ENCODE measurements around the gene DAPK1.

The DAPK1 gene

DNA sequence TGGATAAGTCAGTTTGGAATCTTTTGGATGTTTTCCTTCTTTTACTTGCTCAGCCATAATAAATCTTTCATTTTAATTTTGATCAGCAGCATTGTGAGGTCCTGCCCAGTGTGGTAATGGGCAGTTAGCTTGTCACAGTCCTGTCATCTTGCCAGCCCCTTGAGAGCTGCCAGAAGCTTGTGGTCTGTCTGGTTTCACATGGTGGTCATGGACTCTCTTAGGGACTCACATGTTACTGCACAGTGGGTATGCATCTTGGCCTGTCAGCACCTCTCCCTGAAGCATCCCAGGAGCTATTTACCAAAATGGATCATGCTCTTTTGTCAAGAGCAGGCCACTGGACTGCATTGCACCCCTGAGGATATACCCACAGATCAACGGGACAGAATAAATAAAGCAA, 60.3 kb downstream of the DAPK1 start:
- H3K4me1 ChIP-seq (ENCODE audit: control insufficient read depth, low read length), result no peaks in the 10 kb centered on the region
- H3K79me2 ChIP-seq (ENCODE audit: control insufficient read depth, low read length), result no peaks in the 10 kb centered on the region
- H3K36me3 ChIP-seq (ENCODE audit: control insufficient read depth, low read length), result no peaks in the 10 kb centered on the region
- TF ChIP-seq, protein P1, sequence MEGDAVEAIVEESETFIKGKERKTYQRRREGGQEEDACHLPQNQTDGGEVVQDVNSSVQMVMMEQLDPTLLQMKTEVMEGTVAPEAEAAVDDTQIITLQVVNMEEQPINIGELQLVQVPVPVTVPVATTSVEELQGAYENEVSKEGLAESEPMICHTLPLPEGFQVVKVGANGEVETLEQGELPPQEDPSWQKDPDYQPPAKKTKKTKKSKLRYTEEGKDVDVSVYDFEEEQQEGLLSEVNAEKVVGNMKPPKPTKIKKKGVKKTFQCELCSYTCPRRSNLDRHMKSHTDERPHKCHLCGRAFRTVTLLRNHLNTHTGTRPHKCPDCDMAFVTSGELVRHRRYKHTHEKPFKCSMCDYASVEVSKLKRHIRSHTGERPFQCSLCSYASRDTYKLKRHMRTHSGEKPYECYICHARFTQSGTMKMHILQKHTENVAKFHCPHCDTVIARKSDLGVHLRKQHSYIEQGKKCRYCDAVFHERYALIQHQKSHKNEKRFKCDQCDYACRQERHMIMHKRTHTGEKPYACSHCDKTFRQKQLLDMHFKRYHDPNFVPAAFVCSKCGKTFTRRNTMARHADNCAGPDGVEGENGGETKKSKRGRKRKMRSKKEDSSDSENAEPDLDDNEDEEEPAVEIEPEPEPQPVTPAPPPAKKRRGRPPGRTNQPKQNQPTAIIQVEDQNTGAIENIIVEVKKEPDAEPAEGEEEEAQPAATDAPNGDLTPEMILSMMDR (IDR thresholded peaks at IDR 0.05; ENCODE audit: low read depth, low read length, poor library complexity, severe bottlenecking), result no peak
- no peak for TF ChIP-seq EZH2phosphoT487 (IDR thresholded peaks at IDR 0.05; ENCODE audit: borderline replicate concordance, low read length)
- H3K27me3 ChIP-seq (ENCODE audit: control insufficient read depth, low read length), result no peaks in the 10 kb centered on the region
- no peaks in the 10 kb centered on the region for H3K9me2 ChIP-seq (replicated peaks; ENCODE audit: control insufficient read depth, low read length)
- H4K20me1 ChIP-seq (ENCODE audit: control insufficient read depth, insufficient read depth, low read depth, low read length), result no peaks in the 10 kb centered on the region
- no peaks in the 10 kb centered on the region for H3K9me3 ChIP-seq (ENCODE audit: control insufficient read depth, insufficient read depth, low read length)
- no peaks in the 10 kb centered on the region for H3F3A ChIP-seq (ENCODE audit: control insufficient read depth, insufficient read depth)
- no peak overlapping the region for H3K4me3 ChIP-seq (ENCODE audit: low read length)
- H3K4me2 ChIP-seq (ENCODE audit: low read length), result no peak overlapping the region
- H3K27ac ChIP-seq (ENCODE audit: low read depth, low read length), result no peak overlapping the region

DNA sequence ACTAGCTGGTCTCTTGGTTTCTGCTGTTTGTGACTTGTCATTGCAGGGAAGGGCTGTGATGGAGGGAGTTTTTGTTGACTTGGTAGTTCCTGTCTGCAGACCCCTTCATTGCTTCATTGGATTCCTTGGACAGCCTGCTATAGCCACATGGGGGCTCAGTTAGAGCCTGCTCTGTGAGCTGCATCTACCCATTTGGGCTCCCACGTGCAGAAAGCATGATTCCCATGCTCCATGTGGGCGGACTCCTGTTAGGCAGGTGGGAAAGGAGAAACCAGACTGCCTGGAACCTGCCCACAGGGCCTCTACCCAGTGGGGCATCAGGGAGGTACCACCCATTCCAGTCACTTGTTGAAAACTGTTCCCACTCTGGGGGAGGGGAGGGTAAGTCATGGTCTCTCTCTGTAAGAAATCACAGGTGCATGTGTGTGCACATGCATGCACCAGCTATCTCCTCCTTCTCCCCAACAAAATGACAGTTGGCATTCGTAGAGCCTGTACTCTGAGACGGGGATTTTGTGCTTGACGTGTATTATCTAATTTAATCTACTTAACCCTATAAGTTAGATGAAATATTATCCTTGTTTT, 61.0 kb downstream of the DAPK1 start:
- Histone ChIP-seq H3K79me2 (ENCODE audit: control insufficient read depth, low read length) (no peaks in the 10 kb centered on the region), H3K4me1 (ENCODE audit: control insufficient read depth, low read length) (no peaks in the 10 kb centered on the region), H3K4me3 (ENCODE audit: low read length) (no peak overlapping the region), H3K27ac (ENCODE audit: low read depth, low read length) (no peak overlapping the region), H3K9me3 (ENCODE audit: control insufficient read depth, insufficient read depth, low read length) (no peaks in the 10 kb centered on the region), H3K36me3 (ENCODE audit: control insufficient read depth, low read length) (no peaks in the 10 kb centered on the region), H3K9me2 (replicated peaks; ENCODE audit: control insufficient read depth, low read length) (no peaks in the 10 kb centered on the region), H3K27me3 (ENCODE audit: control insufficient read depth, low read length) (no peaks in the 10 kb centered on the region), H4K20me1 (ENCODE audit: control insufficient read depth, insufficient read depth, low read depth, low read length) (no peaks in the 10 kb centered on the region), H3F3A (ENCODE audit: control insufficient read depth, insufficient read depth) (no peaks in the 10 kb centered on the region), H3K4me2 (ENCODE audit: low read length) (no peak overlapping the region)
- TF ChIP-seq EZH2phosphoT487 (IDR thresholded peaks at IDR 0.05; ENCODE audit: borderline replicate concordance, low read length), result no peak
- TF ChIP-seq, protein P1 (IDR thresholded peaks at IDR 0.05; ENCODE audit: low read depth, low read length, poor library complexity, severe bottlenecking), result no peak

DNA sequence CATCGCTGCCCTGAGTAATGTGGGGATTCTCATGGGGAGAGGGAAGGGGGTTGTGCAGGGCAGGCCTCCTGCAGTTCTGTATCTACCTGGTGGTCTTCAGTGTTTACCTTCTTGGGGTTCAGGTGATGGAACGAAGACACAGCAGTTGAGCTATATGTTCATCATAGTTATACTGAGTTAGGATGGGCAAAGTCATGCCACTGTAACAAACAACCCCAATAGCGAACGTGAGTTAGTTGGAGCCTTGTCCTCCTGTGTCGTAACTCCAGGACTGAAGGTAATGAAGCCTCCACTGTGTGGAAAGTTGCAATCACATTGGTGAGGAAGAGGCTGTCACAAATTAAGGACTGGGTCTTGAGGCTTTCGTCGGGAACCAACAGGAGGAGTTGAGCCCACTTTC, 64.4 kb downstream of the DAPK1 start:
- Histone ChIP-seq H3K4me1 (ENCODE audit: control insufficient read depth, low read length) (no peaks in the 10 kb centered on the region), H3K79me2 (ENCODE audit: control insufficient read depth, low read length) (no peaks in the 10 kb centered on the region), H3K36me3 (ENCODE audit: control insufficient read depth, low read length) (no peaks in the 10 kb centered on the region), H3K9me3 (ENCODE audit: control insufficient read depth, insufficient read depth, low read length) (no peaks in the 10 kb centered on the region), H3K9me2 (replicated peaks; ENCODE audit: control insufficient read depth, low read length) (no peaks in the 10 kb centered on the region), H3K27me3 (ENCODE audit: control insufficient read depth, low read length) (no peaks in the 10 kb centered on the region), H3K4me2 (ENCODE audit: low read length) (no peak overlapping the region), H3K4me3 (ENCODE audit: low read length) (no peak overlapping the region), H3K27ac (ENCODE audit: low read depth, low read length) (no peak overlapping the region), H3F3A (ENCODE audit: control insufficient read depth, insufficient read depth) (no peaks in the 10 kb centered on the region), H4K20me1 (ENCODE audit: control insufficient read depth, insufficient read depth, low read depth, low read length) (no peaks in the 10 kb centered on the region)
- TF ChIP-seq EZH2phosphoT487 (IDR thresholded peaks at IDR 0.05; ENCODE audit: borderline replicate concordance, low read length), result no peak
- TF ChIP-seq, protein P1 (IDR thresholded peaks at IDR 0.05; ENCODE audit: low read depth, low read length, poor library complexity, severe bottlenecking), result no peak
